Hepatocyte (in vitro differentiated cells): ENCODE measurements around the gene INTS2. TPM values are rescaled to one million over a fixed set of nuclear protein-coding genes. Genes with fewer than 3 reads are reported as not detected.

Experiments
- DNase-seq: peaks from one replicate; pipeline ENCODE4 v3.0.0-alpha.2; 2016; ENCODE audit warnings: low spot score
- H2AFZ ChIP-seq: fragments of 200-600 bp; sonication (generic); 2 replicates; pipeline ENCODE4 v1.6.0; 2016; ENCODE audit warnings: antibody characterized with exemption, mild to moderate bottlenecking
- H3K27ac ChIP-seq: fragments of 200-600 bp; sonication (generic); 2 replicates; pipeline ENCODE4 v1.5.1; 2016; ENCODE audit warnings: mild to moderate bottlenecking
- H3K27me3 ChIP-seq: fragments of 200-600 bp; sonication (generic); 2 replicates; pipeline ENCODE4 v1.6.1; 2016
- H3K36me3 ChIP-seq: fragments of 200-600 bp; sonication (generic); replicated peaks from 2 replicates; pipeline ENCODE4 v1.5.1; 2016; ENCODE audit warnings: low read depth; ENCODE audit not compliant: insufficient read depth
- H3K4me1 ChIP-seq: fragments of 200-600 bp; sonication (generic); 2 replicates; pipeline ENCODE4 v1.5.1; 2016; ENCODE audit warnings: mild to moderate bottlenecking, moderate library complexity; ENCODE audit not compliant: insufficient read depth
- H3K4me2 ChIP-seq: fragments of 200-600 bp; sonication (generic); 2 replicates; pipeline ENCODE4 v1.6.0; 2016
- H3K4me3 ChIP-seq: fragments of 200-600 bp; sonication (generic); 2 replicates; pipeline ENCODE4 v1.5.1; 2016; ENCODE audit warnings: mild to moderate bottlenecking
- H3K79me2 ChIP-seq: fragments of 200-600 bp; sonication (generic); 2 replicates; pipeline ENCODE4 v1.6.0; 2017; ENCODE audit warnings: mild to moderate bottlenecking
- H3K9me2 ChIP-seq: fragments of 200-600 bp; sonication (generic); replicated peaks from 2 replicates; pipeline ENCODE4 v1.6.0; 2017; ENCODE audit warnings: mild to moderate bottlenecking; ENCODE audit not compliant: insufficient read depth
- H3K9me3 ChIP-seq: fragments of 200-600 bp; sonication (generic); 2 replicates; pipeline ENCODE4 v1.5.1; 2016; ENCODE audit warnings: low read depth, mild to moderate bottlenecking
- H4K20me1 ChIP-seq: fragments of 200-600 bp; sonication (generic); 2 replicates; pipeline ENCODE4 v1.6.0; 2016; ENCODE audit warnings: mild to moderate bottlenecking; ENCODE audit not compliant: insufficient read depth, poor library complexity, severe bottlenecking
- EZH2 ChIP-seq: fragments of 200-600 bp; sonication (generic); IDR thresholded peaks from 2 replicates; pipeline ENCODE4 v1.6.1; 2016; ENCODE audit warnings: antibody characterized with exemption, mild to moderate bottlenecking, borderline replicate concordance
- EZH2phosphoT487 ChIP-seq: fragments of 200-600 bp; sonication (generic); IDR thresholded peaks from one replicate; pipeline ENCODE4 v1.6.1; 2018; ENCODE audit warnings: antibody characterized with exemption, mild to moderate bottlenecking, low read depth, moderate library complexity; ENCODE audit not compliant: unreplicated experiment, severe bottlenecking
- WGBS: methylation state at CpG from one replicate; pipeline ENCODE4 v1.1.6; 2016; ENCODE audit warnings: low lambda C conversion rate; ENCODE audit errors: missing lambda C conversion rate; 5-methylcytosine and 5-hydroxymethylcytosine counted together
- polyA plus RNA-seq: library from polyadenylated mRNA; unstranded; fragments of >200 nt; fragmentation: Nextera tagmentation; extraction: Ambion mirVana; gene quantifications from 2 replicates; pipeline ENCODE4 v1.2.1, GENCODE V29; 2016
- small RNA-seq: library from RNA; depleted of rRNA; stranded (forward); fragments of <200 nt; gene quantifications from one replicate; pipeline ENCODE3, GENCODE V24; 2014
- total RNA-seq: library from RNA; depleted of rRNA; stranded (reverse); fragments of >200 nt; gene quantifications from 2 replicates; pipeline ENCODE4 v1.2.3, GENCODE V29; 2014
- TF ChIP-seq, protein P1 (sequence below): fragments of 200-600 bp; sonication (generic); IDR thresholded peaks from 2 replicates; pipeline ENCODE4 v1.5.1; 2016; ENCODE audit warnings: antibody characterized with exemption, mild to moderate bottlenecking; ENCODE audit not compliant: poor library complexity

The INTS2 gene
- total and polyA plus RNA-seq, 2 experiments from 2014 or later, result 2.6 to 10.9 TPM

DNA sequence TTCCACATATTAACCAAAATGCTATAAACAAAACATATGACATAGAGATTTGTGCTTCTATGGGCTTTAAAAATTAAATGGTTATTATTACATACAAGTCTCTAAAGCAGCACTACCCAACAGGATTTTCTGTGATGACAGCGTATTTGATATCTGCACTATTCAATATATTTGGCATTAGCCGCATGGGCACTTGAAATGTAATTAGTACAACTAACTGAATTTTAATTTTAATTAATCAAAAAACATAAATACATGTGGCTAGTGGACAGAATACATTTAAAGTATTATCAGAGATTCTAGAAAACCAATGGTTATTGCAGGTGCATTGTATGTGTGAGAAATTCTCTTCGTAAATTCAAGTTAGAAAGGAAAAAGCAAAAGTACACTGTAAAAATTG, 110.3 kb downstream of the INTS2 start:
- no peak overlapping the region for H2AFZ ChIP-seq
- WGBS, result 97% methylated on average over 3 of the region's 3 CpGs
- H3K27ac ChIP-seq, result no peak overlapping the region
- H3K4me2 ChIP-seq, result no peak overlapping the region
- no peaks in the 10 kb centered on the region for H3K9me2 ChIP-seq
- H3K79me2 ChIP-seq, result no peaks in the 10 kb centered on the region
- H3K4me1 ChIP-seq, result peaks cover 3% of the 10 kb centered on the region
- TF ChIP-seq EZH2phosphoT487 (no peak), EZH2 (no peak)
- H3K27me3 ChIP-seq, result no peaks in the 10 kb centered on the region
- H3K9me3 ChIP-seq, result no peaks in the 10 kb centered on the region
- no peak overlapping the region for H3K4me3 ChIP-seq
- no peak for DNase-seq
- no peaks in the 10 kb centered on the region for H4K20me1 ChIP-seq
- H3K36me3 ChIP-seq, result no peaks in the 10 kb centered on the region

GRCh38 chr17:61816538-61816937, 111.2 kb downstream of the INTS2 start:
- no peaks in the 10 kb centered on the region for H3K9me2 ChIP-seq
- no peaks in the 10 kb centered on the region for H3K27me3 ChIP-seq
- no peak overlapping the region for H3K4me2 ChIP-seq
- H4K20me1 ChIP-seq, result no peaks in the 10 kb centered on the region
- H3K36me3 ChIP-seq, result no peaks in the 10 kb centered on the region
- WGBS, result 85% methylated on average over 4 of the region's 4 CpGs
- H3K79me2 ChIP-seq, result no peaks in the 10 kb centered on the region
- H3K4me1 ChIP-seq, result peaks cover 3% of the 10 kb centered on the region
- TF ChIP-seq, protein P1, sequence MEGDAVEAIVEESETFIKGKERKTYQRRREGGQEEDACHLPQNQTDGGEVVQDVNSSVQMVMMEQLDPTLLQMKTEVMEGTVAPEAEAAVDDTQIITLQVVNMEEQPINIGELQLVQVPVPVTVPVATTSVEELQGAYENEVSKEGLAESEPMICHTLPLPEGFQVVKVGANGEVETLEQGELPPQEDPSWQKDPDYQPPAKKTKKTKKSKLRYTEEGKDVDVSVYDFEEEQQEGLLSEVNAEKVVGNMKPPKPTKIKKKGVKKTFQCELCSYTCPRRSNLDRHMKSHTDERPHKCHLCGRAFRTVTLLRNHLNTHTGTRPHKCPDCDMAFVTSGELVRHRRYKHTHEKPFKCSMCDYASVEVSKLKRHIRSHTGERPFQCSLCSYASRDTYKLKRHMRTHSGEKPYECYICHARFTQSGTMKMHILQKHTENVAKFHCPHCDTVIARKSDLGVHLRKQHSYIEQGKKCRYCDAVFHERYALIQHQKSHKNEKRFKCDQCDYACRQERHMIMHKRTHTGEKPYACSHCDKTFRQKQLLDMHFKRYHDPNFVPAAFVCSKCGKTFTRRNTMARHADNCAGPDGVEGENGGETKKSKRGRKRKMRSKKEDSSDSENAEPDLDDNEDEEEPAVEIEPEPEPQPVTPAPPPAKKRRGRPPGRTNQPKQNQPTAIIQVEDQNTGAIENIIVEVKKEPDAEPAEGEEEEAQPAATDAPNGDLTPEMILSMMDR, result no peak
- TF ChIP-seq EZH2 (no peak), EZH2phosphoT487 (no peak)
- H2AFZ ChIP-seq, result no peak overlapping the region
- no peaks in the 10 kb centered on the region for H3K9me3 ChIP-seq
- H3K27ac ChIP-seq, result no peak overlapping the region
- H3K4me3 ChIP-seq, result no peak overlapping the region
- DNase-seq, result no peak

DNA sequence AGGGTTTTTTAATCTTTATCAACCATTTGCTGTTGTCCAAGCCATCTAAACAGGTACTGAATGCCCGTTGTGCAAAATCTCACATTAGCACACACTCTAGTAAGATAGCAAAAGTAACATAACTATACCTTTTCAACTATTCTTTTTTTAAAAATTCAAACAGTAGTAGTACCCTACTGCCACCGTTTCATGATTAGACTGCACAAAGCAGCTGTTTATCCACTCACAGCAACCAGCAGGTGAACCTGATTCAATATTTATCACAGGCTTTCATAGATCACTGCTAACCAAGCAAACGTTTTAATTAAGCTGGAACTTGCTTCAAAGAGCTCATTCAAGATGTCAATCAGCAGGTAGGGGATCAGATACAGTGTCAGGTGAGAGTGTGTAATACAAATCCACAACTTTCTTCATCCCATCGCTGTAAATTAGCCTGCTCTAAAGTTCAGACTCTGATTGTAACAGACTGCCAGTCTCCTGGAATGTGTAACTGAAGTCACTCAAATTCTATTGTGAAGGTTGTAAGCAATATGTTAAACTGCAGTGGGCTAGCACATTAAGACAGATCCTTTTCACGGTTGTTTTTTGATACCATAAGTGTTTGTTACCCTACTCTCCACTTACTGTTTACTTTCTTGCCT, 111.8 kb downstream of the INTS2 start:
- H3K4me2 ChIP-seq, result no peak overlapping the region
- H2AFZ ChIP-seq, result peak overlapping the region; percentile 27
- H3K27me3 ChIP-seq, result no peaks in the 10 kb centered on the region
- no peaks in the 10 kb centered on the region for H3K79me2 ChIP-seq
- no peaks in the 10 kb centered on the region for H3K9me2 ChIP-seq
- H3K4me1 ChIP-seq, result peaks cover 3% of the 10 kb centered on the region
- H3K9me3 ChIP-seq, result no peaks in the 10 kb centered on the region
- no peaks in the 10 kb centered on the region for H3K36me3 ChIP-seq
- WGBS, result 56% methylated on average over 5 of the region's 5 CpGs
- no peaks in the 10 kb centered on the region for H4K20me1 ChIP-seq
- DNase-seq, result peak; percentile 7
- no peak overlapping the region for H3K4me3 ChIP-seq
- TF ChIP-seq EZH2, result no peak
- no peak for TF ChIP-seq EZH2phosphoT487
- TF ChIP-seq, protein P1, result no peak
- H3K27ac ChIP-seq, result no peak overlapping the region

Small RNA genes lying within 50 kb of the gene (small RNA-seq; reads per million reads assigned to genes)
- not detected for gene RF00019

Other genes starting within 250 kb of the INTS2 start
- gene BRIP1, start 64.5 kb downstream of the INTS2 start, total RNA-seq, result 4.0 and 7.5 TPM in 2 replicates
- 0.50 and 1.8 TPM in 2 replicates for gene BRIP1, start 64.5 kb downstream of the INTS2 start, polyA plus RNA-seq
- gene MED13, start 137.3 kb upstream of the INTS2 start, total RNA-seq, result 49.7 and 51.2 TPM in 2 replicates
- 4.7 and 6.6 TPM in 2 replicates for gene MED13, start 137.3 kb upstream of the INTS2 start, polyA plus RNA-seq